GM12874 (cell line): ENCODE measurements around the gene ECHS1.

Experiments used
- CTCF ChIP-seq: IDR thresholded peaks from 2 replicates; pipeline ENCODE4 v1.5.1; 2011; ENCODE audit warnings: low read depth, mild to moderate bottlenecking, control low read depth, low read length, moderate library complexity; ENCODE audit not compliant: insufficient read depth

The ECHS1 gene

GRCh38 chr10:133361227-133361626 lies 11.9 kb downstream of the ECHS1 start:
- TF ChIP-seq CTCF, result no peak

GRCh38 chr10:133359972-133360610 lies 13.1 kb downstream of the ECHS1 start:
- TF ChIP-seq CTCF, result no peak

GRCh38 chr10:133359554-133359971 lies 13.6 kb downstream of the ECHS1 start:
- TF ChIP-seq CTCF, result no peak

GRCh38 chr10:133358925-133359310 lies 14.2 kb downstream of the ECHS1 start:
- no peak for TF ChIP-seq CTCF

- no peak for TF ChIP-seq CTCF
These were observed 14.8 kb downstream of the ECHS1 start for GRCh38 chr10:133358162-133358924.

- no peak for TF ChIP-seq CTCF
These were observed 15.6 kb downstream of the ECHS1 start, which contains the start of gene FUOM for GRCh38 chr10:133357285-133358161. Gene FUOM, minus strand, starts transcription at chr10:133358019. Its CDS starts 12 bp downstream, at chr10:133358007.
